B cell (primary cell): ENCODE measurements around the gene RRP1. TPM values are rescaled to one million over a fixed set of nuclear protein-coding genes. Genes with fewer than 3 reads are reported as not detected.

ENCODE experiments used
- ATAC-seq: fragments of 200-7000 bp; cut with Tn5 transposase; one replicate; pipeline ENCODE4 v1.10.0; 2021; ENCODE audit warnings: low read depth, mild to moderate bottlenecking, moderate number of reproducible peaks, moderate library complexity
- CTCF ChIA-PET: fragments of 350-600 bp; sonication (Branson Sonifier 250); formaldehyde crosslinking; loops from one replicate; lab custom pipeline; 2021; ENCODE audit warnings: antibody characterized with exemption, inconsistent platforms; lab: Charles Lee
- POLR2A ChIA-PET: fragments of 350-600 bp; sonication (Branson Sonifier 250); formaldehyde crosslinking; loops from one replicate; lab custom pipeline; 2021; ENCODE audit warnings: antibody characterized with exemption; lab: Charles Lee
- DNase-seq: peaks from one replicate; pipeline ENCODE4 v3.0.0; 2013
- H2AFZ ChIP-seq: 2 replicates; pipeline ENCODE4 v1.6.1; 2012; ENCODE audit warnings: mild to moderate bottlenecking, low read depth, low read length; ENCODE audit not compliant: insufficient read depth, poor library complexity, severe bottlenecking
- H3K27ac ChIP-seq, 2 donors: 1 replicate in 1 of 2; 2 replicates in 1 of 2; pipeline ENCODE4 v1.5.1; 2012 to 2013; ENCODE audit warnings: low read length in 2 of 2, mild to moderate bottlenecking in 2 of 2, moderate library complexity in 1 of 2
- H3K27me3 ChIP-seq, 4 experiments: fragments of 200-600 bp in 1 of 4; sonication (generic) in 1 of 4; replicated peaks in 1 of 4; 1 replicate in 2 of 4; 2 replicates in 2 of 4; pipeline versions ENCODE4 v1.6.1 to v1.7.0; 2013 to 2016; ENCODE audit warnings: low read length in 3 of 4, mild to moderate bottlenecking in 2 of 4, mixed read lengths in 1 of 4, moderate library complexity in 1 of 4; ENCODE audit not compliant: insufficient read depth in 4 of 4, control insufficient read depth in 3 of 4; ENCODE audit errors: control extremely low read depth in 1 of 4
- H3K36me3 ChIP-seq, 2 experiments: replicated peaks in 1 of 2; 1 replicate in 1 of 2; 2 replicates in 1 of 2; pipeline versions ENCODE4 v1.6.1 to v1.7.1; 2013; ENCODE audit warnings: low read length in 1 of 2; ENCODE audit not compliant: insufficient read depth in 2 of 2, control insufficient read depth in 1 of 2; ENCODE audit errors: control extremely low read depth in 1 of 2, extremely low read depth in 1 of 2
- H3K4me1 ChIP-seq, 2 donors: fragments of 200-600 bp in 1 of 2; sonication (generic) in 1 of 2; 1 replicate in 1 of 2; 2 replicates in 1 of 2; pipeline versions ENCODE4 v1.5.1 to v1.6.1; 2013 to 2017; ENCODE audit warnings: low read length in 2 of 2; ENCODE audit not compliant: control insufficient read depth in 2 of 2, insufficient read depth in 2 of 2
- H3K4me2 ChIP-seq: replicated peaks from 2 replicates; pipeline ENCODE3; 2012; ENCODE audit warnings: mild to moderate bottlenecking, low read depth, low read length; ENCODE audit not compliant: poor library complexity, severe bottlenecking
- H3K4me3 ChIP-seq, 5 experiments: fragments of 200-600 bp in 1 of 5; sonication (generic) in 1 of 5; 1 replicate in 3 of 5; 2 replicates in 2 of 5; pipeline versions ENCODE4 v1.5.1 to v1.7.0; 2011 to 2016; ENCODE audit warnings: low read length in 4 of 5, mild to moderate bottlenecking in 4 of 5, low read depth in 2 of 5, control low read depth in 1 of 5, moderate library complexity in 1 of 5; ENCODE audit not compliant: insufficient read depth in 1 of 5; ENCODE audit errors: control extremely low read depth in 1 of 5, extremely low read depth in 1 of 5
- H3K79me2 ChIP-seq: fragments of 200-600 bp; sonication (generic); one replicate; pipeline ENCODE4 v1.6.0; 2016; ENCODE audit warnings: low read length; ENCODE audit not compliant: control insufficient read depth, insufficient read depth
- H3K9ac ChIP-seq: fragments of 200-600 bp; sonication (generic); 2 replicates; pipeline ENCODE4 v1.6.1; 2017; ENCODE audit warnings: mild to moderate bottlenecking, low read length, moderate library complexity
- H3K9me3 ChIP-seq, 3 donors: one replicate each; pipeline versions ENCODE4 v1.6.1 to v1.7.1; 2013; ENCODE audit warnings: low read length in 2 of 3; ENCODE audit not compliant: control insufficient read depth in 2 of 3, insufficient read depth in 1 of 3; ENCODE audit errors: control extremely low read depth in 1 of 3
- H4K20me1 ChIP-seq: 2 replicates; pipeline ENCODE4 v1.6.0; 2012; ENCODE audit warnings: mild to moderate bottlenecking, low read length; ENCODE audit not compliant: insufficient read depth, control insufficient read depth, poor library complexity, severe bottlenecking
- H3K27ac Mint-ChIP-seq: one replicate; pipeline ENCODE4 v1.8.0; 2021; ENCODE audit warnings: mixed read lengths
- H3K27me3 Mint-ChIP-seq: one replicate; pipeline ENCODE4 v1.8.0; 2021; ENCODE audit warnings: mixed read lengths
- H3K4me1 Mint-ChIP-seq: one replicate; pipeline ENCODE4 v1.8.0; 2021; ENCODE audit warnings: mixed read lengths
- H3K4me3 Mint-ChIP-seq: one replicate; pipeline ENCODE4 v1.8.0; 2021; ENCODE audit warnings: mixed read lengths
- H3K9me3 Mint-ChIP-seq: one replicate; pipeline ENCODE4 v1.8.0; 2022; ENCODE audit warnings: mixed read lengths; ENCODE audit not compliant: insufficient read depth
- EZH2 ChIP-seq: IDR thresholded peaks from 2 replicates; pipeline ENCODE4 v1.6.1; 2012; ENCODE audit warnings: borderline replicate concordance, low read depth, mild to moderate bottlenecking, moderate library complexity, low read length; ENCODE audit not compliant: insufficient read depth, poor library complexity, severe bottlenecking
- WGBS: methylation state at CpG from one replicate; pipeline ENCODE4 v1.1.5; 2013; ENCODE audit warnings: missing lambda C conversion rate; ENCODE audit not compliant: insufficient coverage; 5-methylcytosine and 5-hydroxymethylcytosine counted together
- intact Hi-C: fragments of 100-400 bp; cut with micrococcal nuclease; formaldehyde crosslinking; loops from one replicate; pipeline ENCODE4 v1.10.0; 2022
- polyA plus RNA-seq: library from polyadenylated mRNA; depleted of rRNA; stranded (reverse); fragments of >200 nt; gene quantifications from 2 replicates; pipeline ENCODE4 v1.2.3, GENCODE V29; 2012
- total RNA-seq, 2 donors: library from RNA; stranded (reverse); fragments of 120-200 nt in 1 of 2; gene quantifications; 1 replicate in 1 of 2; 2 replicates in 1 of 2; pipeline versions ENCODE4 v1.2.3 to v1.2.4, GENCODE V29; 2013 to 2022
- TF ChIP-seq, protein P1 (sequence below): fragments of 200-600 bp; IDR thresholded peaks from one replicate; pipeline ENCODE4 v1.8.0; 2022; ENCODE audit warnings: antibody characterized with exemption, mild to moderate bottlenecking

The RRP1 gene
- total and polyA plus RNA-seq, 2 donors (not counting 1 experiment from before 2014, with no cell fraction given), result 9.6 to 27.8 TPM

DNA sequence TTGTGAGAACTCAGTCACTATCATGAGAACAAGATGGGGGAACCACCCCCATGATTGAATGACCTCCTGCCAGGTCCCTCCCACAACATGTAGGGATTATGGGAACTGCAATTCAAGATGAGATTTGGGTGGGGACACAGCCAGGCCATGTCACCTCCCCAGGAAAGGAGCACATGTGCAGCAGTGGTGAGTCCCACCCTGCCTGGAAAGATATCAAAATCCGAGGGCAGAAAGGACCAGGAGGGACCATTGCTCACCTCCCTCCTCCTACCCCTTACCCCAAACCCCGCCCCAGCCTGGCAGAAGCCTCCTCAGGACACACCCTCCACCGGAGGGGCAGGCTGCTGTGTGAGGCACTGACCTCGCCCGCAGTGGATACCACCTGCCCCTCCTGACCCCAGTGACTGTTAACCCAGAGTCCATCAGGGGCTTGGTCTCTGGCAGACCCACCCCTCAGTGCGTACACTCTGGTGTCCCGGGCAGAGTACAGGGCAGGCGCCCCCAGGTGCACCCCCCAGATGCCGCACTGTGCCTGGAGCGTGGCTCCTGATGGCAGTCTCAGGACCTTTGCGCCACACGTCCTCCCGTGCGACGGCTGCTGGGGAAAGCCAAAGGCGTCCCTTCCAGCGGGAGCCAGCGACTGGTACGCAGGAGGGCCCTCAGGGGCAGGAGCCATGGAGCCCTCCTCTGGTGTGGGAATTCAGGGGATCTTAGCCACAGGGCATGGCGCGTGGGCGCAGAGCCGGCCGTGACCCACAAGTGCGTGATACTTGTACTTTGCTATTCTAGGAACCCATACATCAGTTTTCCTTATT is 49.5 kb upstream of the RRP1 start:
- DNase-seq (no peak), ATAC-seq (no peak)
- Mint-ChIP-seq H3K4me3 (no peak overlapping the region), H3K9me3 (no peaks in the 10 kb centered on the region), H3K27me3 (no peaks in the 10 kb centered on the region), H3K4me1 (peaks cover 5% of the 10 kb centered on the region), H3K27ac (no peak overlapping the region)
- Histone ChIP-seq H3K4me2 (no peak overlapping the region), H4K20me1 (peaks cover 43% of the 10 kb centered on the region), H3K9ac (no peak overlapping the region), H3K9me3 (peaks cover 0 to 5% (median 0%) of the 10 kb centered on the region in 3 donors), H3K36me3 (peaks cover 1 to 10% of the 10 kb centered on the region in 2 experiments), H3K27ac (no peak overlapping the region), H3K27me3 (no peaks in the 10 kb centered on the region), H3K79me2 (no peaks in the 10 kb centered on the region), H3K4me1 (no peaks in the 10 kb centered on the region), H2AFZ (no peak overlapping the region), H3K4me3 (no peak overlapping the region)
- TF ChIP-seq EZH2, result no peak
- CTCF ChIA-PET, result no interaction called here
- WGBS, result 94% methylated on average over 17 of the region's 25 CpGs
- POLR2A ChIA-PET, result interaction anchor here (1.5 kb wide), 1 partner anchor 11 kb away, joined by 4 read pairs; no protein-coding TSS in a partner anchor
- intact Hi-C loops, result no loop called here

DNA sequence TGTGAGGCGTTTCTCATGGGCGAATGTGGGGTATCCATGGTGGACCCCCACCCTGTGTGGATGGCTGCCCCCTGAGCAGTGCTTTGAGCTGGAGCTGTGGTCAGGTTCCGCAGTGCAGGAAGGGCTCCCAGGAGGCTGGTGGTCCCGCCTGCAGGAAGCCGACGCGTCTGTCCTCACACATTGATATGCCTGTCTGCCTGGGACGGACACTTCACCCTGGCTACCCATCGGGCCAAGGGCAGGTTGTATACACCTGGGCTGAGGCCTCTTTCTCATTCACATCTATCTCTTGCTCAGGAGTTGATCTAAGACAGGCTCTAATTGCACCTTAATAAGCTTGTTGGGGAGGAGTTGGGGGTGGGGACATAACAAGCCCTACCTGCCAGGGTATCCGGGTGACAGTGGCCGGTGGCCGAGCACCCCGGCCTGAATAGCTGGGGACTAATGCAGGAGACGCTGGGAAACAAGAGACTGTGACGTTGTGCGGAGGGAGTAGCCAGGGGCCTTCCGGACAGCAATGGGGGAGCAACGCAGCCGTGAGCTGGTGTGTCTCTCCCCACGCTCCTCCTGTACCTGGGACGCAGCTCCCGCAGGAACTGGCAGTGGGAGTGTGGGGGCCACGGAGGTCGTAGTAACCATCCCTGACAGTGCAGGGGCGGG is 48.8 kb upstream of the RRP1 start:
- no peak overlapping the region for H3K4me3 Mint-ChIP-seq
- H3K9me3 Mint-ChIP-seq, result no peaks in the 10 kb centered on the region
- Histone ChIP-seq H3K9ac (no peak overlapping the region), H4K20me1 (peaks cover 37% of the 10 kb centered on the region), H3K4me3 (no peak overlapping the region), H2AFZ (no peak overlapping the region), H3K27me3 (no peaks in the 10 kb centered on the region), H3K36me3 (peaks cover 1 to 10% of the 10 kb centered on the region in 2 experiments), H3K9me3 (peaks cover 0 to 5% (median 0%) of the 10 kb centered on the region in 3 donors), H3K27ac (no peak overlapping the region), H3K4me1 (no peaks in the 10 kb centered on the region), H3K79me2 (no peaks in the 10 kb centered on the region), H3K4me2 (no peak overlapping the region)
- DNase-seq (peak; percentile 66), ATAC-seq (no peak)
- POLR2A ChIA-PET, result no interaction called here
- H3K4me1 Mint-ChIP-seq, result peaks cover 5% of the 10 kb centered on the region
- TF ChIP-seq, protein P1, sequence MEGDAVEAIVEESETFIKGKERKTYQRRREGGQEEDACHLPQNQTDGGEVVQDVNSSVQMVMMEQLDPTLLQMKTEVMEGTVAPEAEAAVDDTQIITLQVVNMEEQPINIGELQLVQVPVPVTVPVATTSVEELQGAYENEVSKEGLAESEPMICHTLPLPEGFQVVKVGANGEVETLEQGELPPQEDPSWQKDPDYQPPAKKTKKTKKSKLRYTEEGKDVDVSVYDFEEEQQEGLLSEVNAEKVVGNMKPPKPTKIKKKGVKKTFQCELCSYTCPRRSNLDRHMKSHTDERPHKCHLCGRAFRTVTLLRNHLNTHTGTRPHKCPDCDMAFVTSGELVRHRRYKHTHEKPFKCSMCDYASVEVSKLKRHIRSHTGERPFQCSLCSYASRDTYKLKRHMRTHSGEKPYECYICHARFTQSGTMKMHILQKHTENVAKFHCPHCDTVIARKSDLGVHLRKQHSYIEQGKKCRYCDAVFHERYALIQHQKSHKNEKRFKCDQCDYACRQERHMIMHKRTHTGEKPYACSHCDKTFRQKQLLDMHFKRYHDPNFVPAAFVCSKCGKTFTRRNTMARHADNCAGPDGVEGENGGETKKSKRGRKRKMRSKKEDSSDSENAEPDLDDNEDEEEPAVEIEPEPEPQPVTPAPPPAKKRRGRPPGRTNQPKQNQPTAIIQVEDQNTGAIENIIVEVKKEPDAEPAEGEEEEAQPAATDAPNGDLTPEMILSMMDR, result no peak
- no peak for TF ChIP-seq EZH2
- H3K27ac Mint-ChIP-seq, result no peak overlapping the region
- intact Hi-C loops, result no loop called here
- 81% methylated on average over 18 of the region's 25 CpGs for WGBS
- CTCF ChIA-PET, result no interaction called here
- H3K27me3 Mint-ChIP-seq, result no peaks in the 10 kb centered on the region
